SK-N-SH (cell line): ENCODE data around the gene RAB34. TPM values are rescaled to one million over a fixed set of nuclear protein-coding genes. Genes with fewer than 3 reads are reported as not detected.
A peak's percentile ranks its signal among the peaks of the same experiment; 100 is the strongest.

Experiments used
- CTCF ChIA-PET: fragments of 300-600, 350-600 bp; formaldehyde crosslinking; extraction: SDS; loops from one replicate; lab custom pipeline; 2021; lab: Yijun Ruan, JAX
- POLR2A ChIA-PET: fragments of 350-600 bp; sonication (Branson Sonifier 250); formaldehyde crosslinking; extraction: SDS; loops from one replicate; lab custom pipeline; 2020; ENCODE audit warnings: antibody characterized with exemption, inconsistent platforms; lab: Yijun Ruan, JAX
- DNase-seq: peaks from one replicate; pipeline ENCODE4 v3.0.0; 2012
- H2AFZ ChIP-seq: fragments of 200-600 bp; sonication (generic); 2 replicates; pipeline ENCODE4 v1.8.1; 2016; ENCODE audit warnings: antibody characterized with exemption, mild to moderate bottlenecking, low read depth
- H3F3A ChIP-seq: fragments of 200-600 bp; sonication (generic); replicated peaks from 2 replicates; pipeline ENCODE3; 2016; ENCODE audit warnings: antibody characterized with exemption, mild to moderate bottlenecking; ENCODE audit not compliant: insufficient read depth
- H3K27ac ChIP-seq, 2 experiments: fragments of 200-500 bp in 1 of 2; fragments of 200-600 bp in 1 of 2; sonication (Bioruptor generic) in 1 of 2; sonication (generic), shearing (Covaris generic) in 1 of 2; 2 replicates each; pipeline versions ENCODE4 v1.5.1 to v1.6.1; 2014 to 2016; ENCODE audit warnings: low read depth in 2 of 2, inconsistent platforms in 1 of 2, low read length in 1 of 2, mild to moderate bottlenecking in 1 of 2, mixed read lengths in 1 of 2
- H3K27me3 ChIP-seq: fragments of 200-600 bp; sonication (generic), shearing (Covaris generic); 2 replicates; pipeline ENCODE4 v1.6.1; 2016; ENCODE audit warnings: mixed run types; ENCODE audit not compliant: insufficient read depth
- H3K36me3 ChIP-seq, 2 experiments: fragments of 200-500 bp in 1 of 2; fragments of 200-600 bp in 1 of 2; sonication (Bioruptor generic) in 1 of 2; sonication (generic) in 1 of 2; replicated peaks in 1 of 2; 2 replicates each; pipeline versions ENCODE3 to v1.5.1; 2014 to 2016; ENCODE audit warnings: low read length in 1 of 2, mild to moderate bottlenecking in 1 of 2; ENCODE audit not compliant: insufficient read depth in 2 of 2, control insufficient read depth in 1 of 2
- H3K4me1 ChIP-seq, 2 experiments: fragments of 200-500 bp in 1 of 2; fragments of 200-600 bp in 1 of 2; sonication (Bioruptor generic) in 1 of 2; sonication (generic), shearing (Covaris generic) in 1 of 2; 2 replicates each; pipeline versions ENCODE4 v1.5.1 to v1.6.1; 2014 to 2016; ENCODE audit warnings: low read depth in 1 of 2, low read length in 1 of 2, mixed run types in 1 of 2; ENCODE audit not compliant: insufficient read depth in 2 of 2, control insufficient read depth in 1 of 2
- H3K4me2 ChIP-seq: fragments of 200-600 bp; sonication (generic), shearing (Covaris generic); 2 replicates; pipeline ENCODE4 v1.6.1; 2017; ENCODE audit warnings: mixed run types
- H3K4me3 ChIP-seq, 2 experiments: fragments of 200-500 bp in 1 of 2; fragments of 200-600 bp in 1 of 2; sonication (Bioruptor generic) in 1 of 2; sonication (generic), shearing (Covaris generic) in 1 of 2; 2 replicates each; pipeline versions ENCODE4 v1.5.1 to v1.8.1; 2014 to 2016; ENCODE audit warnings: low read depth in 2 of 2, inconsistent platforms in 1 of 2, low read length in 1 of 2, mild to moderate bottlenecking in 1 of 2, mixed read lengths in 1 of 2, moderate library complexity in 1 of 2
- H3K79me2 ChIP-seq: fragments of 200-600 bp; sonication (generic); 2 replicates; pipeline ENCODE4 v1.8.1; 2017; ENCODE audit warnings: mild to moderate bottlenecking; ENCODE audit not compliant: insufficient read depth
- H3K9ac ChIP-seq: fragments of 200-600 bp; sonication (generic); 2 replicates; pipeline ENCODE4 v1.6.1; 2017; ENCODE audit warnings: mixed run types
- H3K9me2 ChIP-seq: fragments of 200-600 bp; sonication (generic); 2 replicates; pipeline ENCODE4 v1.6.1; 2017; ENCODE audit warnings: mixed run types
- H3K9me3 ChIP-seq: fragments of 200-600 bp; sonication (generic); 2 replicates; pipeline ENCODE4 v1.6.1; 2017; ENCODE audit warnings: mixed run types, mild to moderate bottlenecking, moderate library complexity
- H4K20me1 ChIP-seq: fragments of 200-600 bp; sonication (generic); 2 replicates; pipeline ENCODE4 v1.6.1; 2017; ENCODE audit warnings: mild to moderate bottlenecking, mixed run types; ENCODE audit not compliant: insufficient read depth
- CHD2 ChIP-seq: fragments of 150-350 bp; IDR thresholded peaks from 2 replicates; pipeline ENCODE4 v1.6.1; 2018; ENCODE audit warnings: low read length; ENCODE audit not compliant: partially characterized antibody
- EP300 ChIP-seq, 2 experiments: IDR thresholded peaks; 2 replicates each; pipeline versions ENCODE4 v1.4.0 to v1.6.1; 2012; ENCODE audit warnings: borderline replicate concordance in 1 of 2, low read depth in 1 of 2, low read length in 1 of 2
- EZH2phosphoT487 ChIP-seq: fragments of 200-600 bp; sonication (generic); IDR thresholded peaks from 2 replicates; pipeline ENCODE4 v1.6.1; 2017; ENCODE audit warnings: low read depth, mixed run types, mild to moderate bottlenecking, antibody characterized with exemption, moderate library complexity, borderline replicate concordance
- FOXJ3 ChIP-seq: sonication (generic); formaldehyde crosslinking; IDR thresholded peaks from 2 replicates; pipeline ENCODE4 v1.5.1; 2020; ENCODE audit warnings: mild to moderate bottlenecking, missing genetic modification reagents
- IRF3 ChIP-seq: fragments of 150-350 bp; IDR thresholded peaks from 2 replicates; pipeline ENCODE4 v1.6.1; 2016; ENCODE audit warnings: mild to moderate bottlenecking, low read depth, low read length
- MAX ChIP-seq: IDR thresholded peaks from 2 replicates; pipeline ENCODE4 v1.4.0; 2012; ENCODE audit warnings: low read depth
- MEF2A ChIP-seq: IDR thresholded peaks from 2 replicates; pipeline ENCODE4 v1.4.0; 2012; ENCODE audit warnings: low read depth, borderline replicate concordance
- NFIC ChIP-seq: IDR thresholded peaks from 2 replicates; pipeline ENCODE4 v1.4.0; 2012; ENCODE audit warnings: borderline replicate concordance
- NRF1 ChIP-seq: IDR thresholded peaks from 2 replicates; pipeline ENCODE4 v1.6.1; 2012; ENCODE audit warnings: low read depth, mild to moderate bottlenecking, low read length
- PBX3 ChIP-seq: IDR thresholded peaks from 2 replicates; pipeline ENCODE4; 2012
- POLR2AphosphoS5 ChIP-seq: IDR thresholded peaks from 2 replicates; pipeline ENCODE4 v1.6.1; 2012; ENCODE audit warnings: low read depth, low read length
- RCOR1 ChIP-seq: fragments of 150-350 bp; IDR thresholded peaks from 2 replicates; pipeline ENCODE4 v1.6.1; 2017; ENCODE audit warnings: antibody characterized with exemption, low read length
- REST ChIP-seq: IDR thresholded peaks from 2 replicates; pipeline ENCODE4 v1.6.1; 2012; ENCODE audit warnings: mild to moderate bottlenecking, low read depth, low read length, moderate library complexity
- RXRA ChIP-seq: IDR thresholded peaks from 2 replicates; pipeline ENCODE4 v1.4.0; 2012; ENCODE audit warnings: low read depth, mild to moderate bottlenecking, borderline replicate concordance
- SIN3A ChIP-seq: IDR thresholded peaks from 2 replicates; pipeline ENCODE4 v1.6.1; 2012; ENCODE audit warnings: low read depth, mild to moderate bottlenecking, low read length, moderate library complexity, borderline replicate concordance
- USF1 ChIP-seq: IDR thresholded peaks from 2 replicates; pipeline ENCODE4 v1.4.0; 2012; ENCODE audit warnings: low read depth, borderline replicate concordance
- USF2 ChIP-seq: fragments of 150-350 bp; IDR thresholded peaks from 2 replicates; pipeline ENCODE4 v1.6.1; 2017; ENCODE audit warnings: antibody characterized with exemption, low read length, low read depth, borderline replicate concordance
- YY1 ChIP-seq: IDR thresholded peaks from 2 replicates; pipeline ENCODE4 v1.4.0; 2012; ENCODE audit warnings: low read depth, mild to moderate bottlenecking
- ZBTB33 ChIP-seq: IDR thresholded peaks from 2 replicates; pipeline ENCODE4 v1.4.0; 2012; ENCODE audit warnings: low read depth, borderline replicate concordance
- WGBS: methylation state at CpG from one replicate; pipeline ENCODE4 v1.1.6; 2017; ENCODE audit warnings: low lambda C conversion rate; 5-methylcytosine and 5-hydroxymethylcytosine counted together
- polyA plus RNA-seq, 3 experiments: library from polyadenylated mRNA; depleted of rRNA; stranded (reverse); fragments of >200 nt; gene quantifications; 2 replicates each; pipeline ENCODE4 v1.2.3, GENCODE V29; 2012

Gene RAB34
- polyA plus RNA-seq, 1 of the 3 experiments (the other 2 are of a cell fraction), result 0.18 TPM

- peaks cover 16 to 42% of the 10 kb centered on the region in 2 experiments for H3K4me1 ChIP-seq
- H4K20me1 ChIP-seq, result peaks cover 36% of the 10 kb centered on the region
- DNase-seq, result no peak
- 80% methylated on average over 10 of the region's 10 CpGs for whole genome bisulfite sequencing
- peak overlapping the region; percentile 71; the same call in 1 of the 2 replicates for H3K9ac ChIP-seq
- POLR2A ChIA-PET, result interaction anchor here (0.6 to 4.5 kb wide), 3 partner anchors 16 to 25 kb away, joined by 3 to 52 read pairs (median 4); partner anchors contain the start of gene TRAF4
- peaks cover 36% of the 10 kb centered on the region for H3K79me2 ChIP-seq
- no peak overlapping the region for H3K4me3 ChIP-seq
- H2AFZ ChIP-seq, result no peak overlapping the region
- TF ChIP-seq FOXJ3 (CRISPR knock-in tag), result no peak
- TF ChIP-seq RXRA, result no peak
- TF ChIP-seq NFIC, result no peak
- no peak for TF ChIP-seq IRF3
- TF ChIP-seq CHD2, result no peak
- TF ChIP-seq PBX3, result no peak
- TF ChIP-seq SIN3A, result no peak
- TF ChIP-seq USF1, result no peak
- no peak for TF ChIP-seq YY1
- no peak for TF ChIP-seq MAX
- TF ChIP-seq POLR2AphosphoS5, result no peak; the same call in 1 of the 2 replicates
- no peak for TF ChIP-seq RCOR1
- TF ChIP-seq REST, result no peak
- no peak for TF ChIP-seq NRF1
- TF ChIP-seq MEF2A, result no peak
- TF ChIP-seq ZBTB33, result no peak
- TF ChIP-seq EZH2phosphoT487, result no peak
- no peak for TF ChIP-seq USF2
- no peak for TF ChIP-seq EP300 (IDR thresholded peaks at IDR 0.05; ENCODE audit: borderline replicate concordance in 1 of 2, low read depth in 1 of 2, low read length in 1 of 2)
- H3K9me3 ChIP-seq, result no peaks in the 10 kb centered on the region
- H3K27me3 ChIP-seq, result no peaks in the 10 kb centered on the region
- CTCF ChIA-PET, result interaction anchor here (0.7 to 11.1 kb wide), 14 partner anchors 8 to 392 kb away, joined by 3 to 612 read pairs (median 4); partner anchors contain the start of genes PHF12, PROCA1, SDF2 and SUPT6H
- H3K9me2 ChIP-seq, result no peaks in the 10 kb centered on the region
- H3K36me3 ChIP-seq, result peaks cover 38 to 41% of the 10 kb centered on the region in 2 experiments
- H3F3A ChIP-seq, result peaks cover 73% of the 10 kb centered on the region
- peak overlapping the region; percentile 72 to 88 for H3K27ac ChIP-seq
- H3K4me2 ChIP-seq, result peak overlapping the region; percentile 99
Measured at GRCh38 chr17:28724500-28725165, 7.0 kb upstream of the RAB34 start.
